HL-60 (cell line): ENCODE measurements around the gene SMO.

Source experiments
- DNase-seq, 2 experiments: peaks; one replicate each; pipeline ENCODE4 v3.0.0-alpha.2; 2010 to 2020; ENCODE audit warnings: low read depth in 1 of 2, low spot score in 1 of 2
- H3K27ac ChIP-seq: fragments of 250-450 bp; sonication (Bioruptor Pico); replicated peaks from 2 replicates; pipeline ENCODE4 v1.5.1; 2020; ENCODE audit warnings: mild to moderate bottlenecking, moderate library complexity
- H3K27me3 ChIP-seq: fragments of 250-450 bp; sonication (Bioruptor Pico); 2 replicates; pipeline ENCODE4 v1.5.1; 2021; ENCODE audit warnings: mild to moderate bottlenecking, moderate library complexity; ENCODE audit not compliant: insufficient read depth, poor library complexity, severe bottlenecking
- H3K4me3 ChIP-seq: replicated peaks from 2 replicates; pipeline ENCODE4 v1.5.1; 2011; ENCODE audit warnings: mild to moderate bottlenecking, control low read depth, low read length; ENCODE audit not compliant: insufficient read depth
- CTCF ChIP-seq: IDR thresholded peaks from one replicate; pipeline ENCODE4 v1.5.1; 2011; ENCODE audit warnings: low read length, control low read depth, inconsistent platforms; ENCODE audit not compliant: insufficient read depth
- GABPA ChIP-seq: IDR thresholded peaks from 2 replicates; pipeline ENCODE4 v1.6.1; 2012; ENCODE audit warnings: low read depth
- POLR2AphosphoS5 ChIP-seq: IDR thresholded peaks from 2 replicates; pipeline ENCODE4 v1.6.1; 2012; ENCODE audit warnings: low read depth
- REST ChIP-seq: IDR thresholded peaks from 2 replicates; pipeline ENCODE4 v1.6.1; 2012; ENCODE audit warnings: low read depth; ENCODE audit not compliant: insufficient replicate concordance
- SPI1 ChIP-seq: IDR thresholded peaks from 2 replicates; pipeline ENCODE4 v1.6.1; 2012; ENCODE audit warnings: low read depth, mild to moderate bottlenecking, borderline replicate concordance

The SMO gene

GRCh38 chr7:129184981-129185670 is 3.3 kb upstream of the SMO start:
- Histone ChIP-seq H3K27ac (no peak overlapping the region), H3K27me3 (peaks cover 23% of the 10 kb centered on the region), H3K4me3 (no peak overlapping the region)
- no peak for DNase-seq
- TF ChIP-seq REST (no peak), POLR2AphosphoS5 (no peak), SPI1 (no peak), GABPA (no peak), CTCF (no peak)

GRCh38 chr7:129186749-129187260 is 1.6 kb upstream of the SMO start:
- DNase-seq = no peak
- TF ChIP-seq POLR2AphosphoS5 (no peak), REST (no peak), CTCF (no peak), GABPA (no peak), SPI1 (no peak)
- Histone ChIP-seq H3K4me3 (no peak overlapping the region), H3K27ac (no peak overlapping the region), H3K27me3 (peaks cover 37% of the 10 kb centered on the region)

GRCh38 chr7:129187681-129188371 is 607 bp upstream of the SMO start:
- TF ChIP-seq REST (no peak), POLR2AphosphoS5 (no peak), CTCF (no peak), GABPA (no peak), SPI1 (no peak)
- DNase-seq = no peak
- Histone ChIP-seq H3K4me3 (no peak overlapping the region), H3K27me3 (peaks cover 39% of the 10 kb centered on the region), H3K27ac (no peak overlapping the region)
